Nephron progenitor cell (in vitro differentiated cells): ENCODE measurements around the gene TMEM139.

Experiments used
- DNase-seq: peaks from one replicate; pipeline ENCODE4 v3.0.0; 2021
- H3K27ac Mint-ChIP-seq: 2 replicates; pipeline ENCODE4 v1.8.0; 2021; ENCODE audit warnings: mild to moderate bottlenecking, moderate library complexity, mixed read lengths
- H3K27me3 Mint-ChIP-seq: 2 replicates; pipeline ENCODE4 v1.8.0; 2021; ENCODE audit warnings: mild to moderate bottlenecking, low read depth, mixed read lengths; ENCODE audit not compliant: poor library complexity
- H3K36me3 Mint-ChIP-seq: 2 replicates; pipeline ENCODE4 v1.8.0; 2021; ENCODE audit warnings: low read depth, mixed read lengths
- H3K4me1 Mint-ChIP-seq: 2 replicates; pipeline ENCODE4 v1.8.0; 2021; ENCODE audit warnings: mixed read lengths
- H3K4me3 Mint-ChIP-seq: 2 replicates; pipeline ENCODE4 v1.8.0; 2021; ENCODE audit warnings: mild to moderate bottlenecking, moderate library complexity, mixed read lengths
- H3K9me3 Mint-ChIP-seq: 2 replicates; pipeline ENCODE4 v1.8.0; 2021; ENCODE audit warnings: mild to moderate bottlenecking, moderate library complexity, mixed read lengths
- CTCF ChIP-seq: fragments of 200-600 bp; sonication (generic); IDR thresholded peaks from 2 replicates; pipeline ENCODE4 v1.5.0; 2021; ENCODE audit warnings: antibody characterized with exemption

Gene TMEM139

DNA sequence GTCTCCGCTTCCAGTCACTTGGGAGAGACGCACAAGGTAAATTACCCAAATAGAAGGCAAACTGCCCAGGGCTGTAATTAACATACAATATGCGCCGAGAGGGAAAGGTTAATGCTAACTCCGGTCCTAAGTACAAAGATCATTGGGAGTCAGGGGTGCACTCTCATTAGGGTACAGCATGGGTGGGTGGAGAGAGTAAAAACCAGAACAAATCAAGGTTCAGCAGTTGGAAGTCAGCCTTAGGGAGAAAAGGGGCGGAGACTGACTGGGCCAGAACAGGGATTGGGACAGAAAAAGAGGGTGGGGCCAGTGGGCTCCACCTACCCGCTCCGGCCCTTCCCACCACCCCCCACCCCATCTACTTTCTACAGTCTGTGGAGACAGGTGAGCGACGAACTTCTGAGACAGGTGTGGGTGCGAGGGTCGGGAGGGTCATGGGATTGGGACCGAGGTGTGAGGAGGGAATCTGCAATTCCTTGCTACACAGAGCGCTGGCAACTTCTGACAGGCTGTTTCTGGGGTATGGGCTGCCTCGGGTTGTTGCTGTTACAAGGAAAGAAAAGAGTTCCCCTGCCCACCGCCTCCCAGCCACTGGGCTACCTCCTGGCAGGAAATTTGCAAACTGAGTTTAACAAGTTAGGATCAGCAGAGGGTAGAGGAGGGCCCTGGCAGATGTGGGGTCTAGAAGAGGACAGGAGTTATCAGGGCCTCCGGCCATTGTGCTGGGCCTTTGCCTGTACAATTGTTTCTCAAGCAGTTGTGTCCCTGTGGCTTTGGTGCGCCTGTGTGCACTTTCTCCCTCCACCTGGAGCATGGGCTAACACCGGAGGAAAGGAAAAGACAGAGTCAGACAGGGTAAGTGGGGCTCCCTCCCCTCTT is at the start of gene TMEM139:
Gene TMEM139, plus strand, starts transcription at position 368 of the 879 bp plus-strand sequence. CDS start 1,000 bp downstream, outside the sequence.
- H3K9me3 Mint-ChIP-seq, result peaks cover 16% of the 10 kb centered on the region
- no peak for TF ChIP-seq CTCF
- H3K36me3 Mint-ChIP-seq, result peaks cover 12% of the 10 kb centered on the region
- H3K27ac Mint-ChIP-seq, result peak within 1 kb of the TSS; percentile 64
- H3K27me3 Mint-ChIP-seq, result peaks cover 19% of the 10 kb centered on the region
- peaks cover 33% of the 10 kb centered on the region for H3K4me1 Mint-ChIP-seq
- DNase-seq, result no peak
- peak within 1 kb of the TSS; percentile 49 for H3K4me3 Mint-ChIP-seq

- peaks cover 5% of the 10 kb centered on the region for H3K4me1 Mint-ChIP-seq
- H3K4me3 Mint-ChIP-seq, result no peak overlapping the region
- DNase-seq, result no peak
- H3K27me3 Mint-ChIP-seq, result peaks cover 29% of the 10 kb centered on the region
- peaks cover 13% of the 10 kb centered on the region for H3K36me3 Mint-ChIP-seq
- H3K9me3 Mint-ChIP-seq, result peaks cover 47% of the 10 kb centered on the region
- H3K27ac Mint-ChIP-seq, result no peak overlapping the region
- no peak for TF ChIP-seq CTCF
Measured at GRCh38 chr7:143235561-143235960, 49.2 kb upstream of the TMEM139 start.

DNA sequence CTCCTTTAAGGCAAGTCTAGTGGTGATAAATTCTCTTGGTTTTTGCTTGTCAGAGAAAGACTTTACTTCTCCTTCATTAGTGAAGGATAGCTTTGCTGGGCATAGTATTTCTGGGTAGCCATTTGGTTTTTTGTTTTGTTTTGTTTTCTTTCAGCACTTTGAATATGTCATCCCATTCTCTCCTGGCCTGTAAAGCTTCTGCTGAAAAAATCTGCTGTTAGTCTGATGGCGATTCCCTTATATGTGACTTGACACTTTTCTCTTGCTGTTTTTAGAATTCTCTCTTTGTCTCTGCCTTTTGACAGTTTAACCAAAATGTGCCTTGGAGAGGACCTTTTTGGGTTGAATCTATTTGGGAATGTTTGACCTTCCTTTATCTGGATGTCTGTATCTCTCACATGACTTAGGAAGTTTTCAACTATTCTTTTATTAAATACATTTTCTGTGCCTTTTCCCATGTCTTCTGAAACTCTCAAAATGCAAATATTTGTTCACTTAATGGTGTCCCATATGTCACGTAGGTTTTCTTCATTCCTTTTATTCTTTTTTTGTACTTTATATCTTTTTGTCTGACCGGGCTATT is 48.3 kb upstream of the TMEM139 start:
- DNase-seq, result no peak
- Mint-ChIP-seq H3K4me3 (no peak overlapping the region), H3K9me3 (peaks cover 47% of the 10 kb centered on the region), H3K27me3 (peaks cover 33% of the 10 kb centered on the region), H3K27ac (no peak overlapping the region), H3K4me1 (peaks cover 11% of the 10 kb centered on the region), H3K36me3 (peaks cover 13% of the 10 kb centered on the region)
- TF ChIP-seq CTCF, result no peak

- peaks cover 20% of the 10 kb centered on the region for H3K4me1 Mint-ChIP-seq
- H3K27ac Mint-ChIP-seq, result no peak overlapping the region
- DNase-seq, result no peak
- no peak for TF ChIP-seq CTCF
- peaks cover 47% of the 10 kb centered on the region for H3K9me3 Mint-ChIP-seq
- H3K27me3 Mint-ChIP-seq, result peaks cover 37% of the 10 kb centered on the region
- no peak overlapping the region for H3K4me3 Mint-ChIP-seq
- peaks cover 13% of the 10 kb centered on the region for H3K36me3 Mint-ChIP-seq
Measured at GRCh38 chr7:143237366-143237765, 47.4 kb upstream of the TMEM139 start.

DNA sequence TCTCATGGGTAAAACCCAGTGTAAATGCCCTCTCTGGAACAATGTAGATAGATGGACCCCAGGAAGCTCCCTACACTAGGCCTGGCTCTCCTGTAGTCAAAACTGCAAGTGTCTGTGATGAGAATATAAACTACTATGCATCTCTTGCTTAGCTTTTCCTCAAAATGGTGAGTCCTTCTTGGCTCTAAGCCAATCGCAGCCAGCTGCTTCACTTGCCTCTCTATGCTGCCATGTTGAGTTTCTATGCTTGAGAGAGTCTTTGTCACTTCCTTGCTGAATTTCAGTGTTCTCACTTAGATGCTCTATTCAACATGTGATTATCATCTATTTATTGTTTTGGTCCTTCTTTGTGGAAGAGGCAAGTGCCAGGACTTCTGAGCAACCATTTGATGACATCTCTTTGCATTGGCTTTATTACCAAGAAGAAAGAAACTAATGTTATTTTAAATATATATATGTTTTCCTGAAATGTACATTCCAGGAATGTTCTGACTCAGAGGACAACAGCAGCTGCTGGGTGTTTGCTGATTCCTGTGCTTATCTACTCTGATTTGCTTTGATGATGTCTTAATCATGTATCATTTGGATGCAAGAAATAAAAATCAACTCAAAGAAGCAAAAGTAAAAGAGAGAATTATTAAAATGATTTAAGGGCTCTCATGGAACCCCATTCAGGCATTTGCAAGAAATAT is 46.3 kb upstream of the TMEM139 start:
- Mint-ChIP-seq H3K36me3 (peaks cover 13% of the 10 kb centered on the region), H3K4me1 (peaks cover 29% of the 10 kb centered on the region), H3K27me3 (peaks cover 32% of the 10 kb centered on the region), H3K27ac (no peak overlapping the region), H3K4me3 (no peak overlapping the region), H3K9me3 (peaks cover 44% of the 10 kb centered on the region)
- no peak for TF ChIP-seq CTCF
- no peak for DNase-seq
